ENCODE data around the gene TEDC2.
A peak's percentile ranks its signal among the peaks of the same experiment; 100 is the strongest.

Gene TEDC2

DNA sequence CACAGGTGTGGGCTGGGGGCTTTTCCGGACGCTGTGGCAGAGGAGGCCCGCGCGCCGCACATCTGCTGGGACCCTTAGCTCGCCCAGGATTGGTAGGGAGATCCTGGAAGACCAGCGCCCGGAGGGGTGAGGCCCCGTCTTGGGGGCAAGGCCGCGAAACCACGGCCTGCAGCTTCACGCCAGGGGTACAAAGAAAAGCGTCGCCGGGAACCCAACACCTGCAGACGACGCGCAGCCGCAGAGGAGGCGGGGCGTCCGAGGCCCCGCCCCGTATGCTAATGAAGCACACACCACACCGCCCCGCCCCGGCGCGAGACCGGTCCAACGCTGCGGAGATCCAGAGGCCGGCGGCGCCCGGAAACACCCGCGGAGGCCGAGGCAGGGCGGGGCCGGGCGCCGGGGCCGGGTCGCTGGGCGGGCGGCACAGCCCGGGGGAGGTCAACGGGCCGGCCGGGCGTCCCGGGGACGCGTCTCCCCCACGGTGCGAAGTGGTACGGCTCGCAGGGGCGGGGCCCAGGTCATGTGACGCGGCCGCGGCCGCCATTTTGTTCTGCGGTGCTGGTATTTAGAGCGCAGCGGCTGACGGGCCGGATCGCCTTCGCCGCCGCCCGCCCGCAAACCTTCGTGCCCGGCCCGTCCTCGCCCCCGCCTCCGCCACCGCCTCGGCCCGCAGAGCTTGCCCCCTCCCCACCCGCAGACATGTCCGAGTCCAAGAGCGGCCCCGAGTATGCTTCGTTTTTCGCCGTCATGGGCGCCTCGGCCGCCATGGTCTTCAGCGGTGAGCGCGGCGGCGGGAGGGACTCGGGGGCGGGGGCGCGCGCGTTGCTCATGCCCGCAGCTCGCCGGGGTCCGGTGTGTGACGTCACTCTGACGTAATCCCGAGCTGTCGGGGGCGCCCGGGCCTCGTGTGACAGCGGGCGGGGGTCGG, 53.8 kb downstream of the TEDC2 start, which contains the start of gene ATP6V0C:
TSS of gene ATP6V0C (plus strand) at position 548 of the 928 bp plus-strand sequence. CDS start at position 700, 152 bp downstream.
- DNase-seq (ENCODE audit: low spot score) = peak; percentile 95

Data from left forelimb (tissue), 1 donor.